Measurements from ENCODE around the gene MAPK8.

Gene MAPK8

DNA sequence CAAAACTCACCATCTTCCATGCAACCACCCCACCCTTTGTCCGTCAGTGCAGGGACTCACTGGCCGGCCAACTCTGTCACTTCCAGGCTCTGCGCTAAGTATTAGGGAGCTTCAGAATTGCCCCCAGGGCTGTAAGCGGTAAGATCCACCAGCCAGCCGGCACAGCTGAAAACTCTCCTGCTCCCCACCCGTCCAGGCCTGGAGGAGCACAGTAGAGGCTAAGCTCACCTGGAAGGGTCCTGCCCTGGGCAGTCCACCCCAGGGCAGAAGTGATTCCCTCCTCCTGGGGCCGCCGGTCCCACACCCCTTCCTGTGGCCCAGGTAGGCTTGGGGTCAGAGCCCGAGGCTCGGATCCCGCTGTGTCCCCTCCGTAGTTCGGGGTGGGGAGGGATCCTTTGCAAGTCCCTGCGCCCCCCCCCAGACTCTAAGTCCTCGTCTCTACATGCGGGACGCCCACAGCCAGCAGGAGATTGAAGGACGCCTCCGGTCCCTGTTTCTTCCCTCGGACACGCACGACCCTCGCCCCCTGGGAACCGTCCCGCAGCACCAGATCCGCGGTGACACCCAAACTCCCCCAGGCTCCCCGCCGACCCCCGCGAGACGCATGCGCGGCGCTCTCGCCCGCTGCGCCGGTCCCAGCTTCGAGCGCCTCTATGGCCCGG lies 159.5 kb downstream of the MAPK8 start:
- H3K27me3 ChIP-seq (ENCODE audit: insufficient read depth, low read depth, severe bottlenecking) = no peaks in the 10 kb centered on the region
- no peaks in the 10 kb centered on the region for H3K36me3 ChIP-seq
- H3K27ac ChIP-seq = no peak overlapping the region
- DNase-seq = peak; percentile 21
- H3K9me3 ChIP-seq (ENCODE audit: severe bottlenecking) = no peaks in the 10 kb centered on the region
- peak overlapping the region; percentile 40 for H3K4me3 ChIP-seq (ENCODE audit: low read depth, low read length)
- TF ChIP-seq, protein P1, sequence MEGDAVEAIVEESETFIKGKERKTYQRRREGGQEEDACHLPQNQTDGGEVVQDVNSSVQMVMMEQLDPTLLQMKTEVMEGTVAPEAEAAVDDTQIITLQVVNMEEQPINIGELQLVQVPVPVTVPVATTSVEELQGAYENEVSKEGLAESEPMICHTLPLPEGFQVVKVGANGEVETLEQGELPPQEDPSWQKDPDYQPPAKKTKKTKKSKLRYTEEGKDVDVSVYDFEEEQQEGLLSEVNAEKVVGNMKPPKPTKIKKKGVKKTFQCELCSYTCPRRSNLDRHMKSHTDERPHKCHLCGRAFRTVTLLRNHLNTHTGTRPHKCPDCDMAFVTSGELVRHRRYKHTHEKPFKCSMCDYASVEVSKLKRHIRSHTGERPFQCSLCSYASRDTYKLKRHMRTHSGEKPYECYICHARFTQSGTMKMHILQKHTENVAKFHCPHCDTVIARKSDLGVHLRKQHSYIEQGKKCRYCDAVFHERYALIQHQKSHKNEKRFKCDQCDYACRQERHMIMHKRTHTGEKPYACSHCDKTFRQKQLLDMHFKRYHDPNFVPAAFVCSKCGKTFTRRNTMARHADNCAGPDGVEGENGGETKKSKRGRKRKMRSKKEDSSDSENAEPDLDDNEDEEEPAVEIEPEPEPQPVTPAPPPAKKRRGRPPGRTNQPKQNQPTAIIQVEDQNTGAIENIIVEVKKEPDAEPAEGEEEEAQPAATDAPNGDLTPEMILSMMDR (IDR thresholded peaks at IDR 0.05; ENCODE audit: low read depth, low read length) = no peak

DNA sequence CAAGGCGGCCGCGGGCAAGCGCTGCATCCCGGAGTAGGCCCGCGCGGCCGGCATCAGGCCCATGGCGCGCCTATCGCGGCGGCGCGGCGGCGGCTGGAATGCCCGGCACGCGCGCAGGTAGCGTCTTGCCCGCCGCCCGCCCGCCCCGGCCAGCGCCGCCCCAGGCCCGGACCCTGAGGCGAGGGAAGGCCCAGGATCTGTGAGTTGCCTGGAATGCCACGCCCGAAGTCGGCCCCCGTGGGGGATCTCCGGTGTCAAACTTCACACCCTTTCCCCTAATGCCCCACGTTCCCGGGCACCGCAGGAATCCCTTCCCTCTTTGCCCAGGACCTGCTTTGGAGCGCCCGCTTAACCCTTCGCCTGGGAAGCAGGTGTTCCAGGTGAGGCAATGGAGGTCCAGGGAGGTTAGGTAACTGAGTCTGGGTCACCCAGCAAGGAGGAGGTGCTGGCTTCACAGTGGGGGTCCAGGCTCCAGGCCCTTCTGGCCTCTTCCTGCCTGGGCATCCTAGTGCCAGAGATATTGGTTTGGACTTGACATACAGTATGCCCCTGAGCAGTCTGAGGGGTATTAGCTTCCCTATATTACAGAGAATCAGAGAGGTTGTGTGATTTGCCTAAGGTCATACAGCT lies 160.2 kb downstream of the MAPK8 start:
- H3K36me3 ChIP-seq = no peaks in the 10 kb centered on the region
- TF ChIP-seq, protein P1 (IDR thresholded peaks at IDR 0.05; ENCODE audit: low read depth, low read length) = no peak
- DNase-seq = peak; percentile 5
- H3K4me3 ChIP-seq (ENCODE audit: low read depth, low read length) = no peak overlapping the region
- no peaks in the 10 kb centered on the region for H3K9me3 ChIP-seq (ENCODE audit: severe bottlenecking)
- H3K27me3 ChIP-seq (ENCODE audit: insufficient read depth, low read depth, severe bottlenecking) = no peaks in the 10 kb centered on the region
- no peak overlapping the region for H3K27ac ChIP-seq

DNA sequence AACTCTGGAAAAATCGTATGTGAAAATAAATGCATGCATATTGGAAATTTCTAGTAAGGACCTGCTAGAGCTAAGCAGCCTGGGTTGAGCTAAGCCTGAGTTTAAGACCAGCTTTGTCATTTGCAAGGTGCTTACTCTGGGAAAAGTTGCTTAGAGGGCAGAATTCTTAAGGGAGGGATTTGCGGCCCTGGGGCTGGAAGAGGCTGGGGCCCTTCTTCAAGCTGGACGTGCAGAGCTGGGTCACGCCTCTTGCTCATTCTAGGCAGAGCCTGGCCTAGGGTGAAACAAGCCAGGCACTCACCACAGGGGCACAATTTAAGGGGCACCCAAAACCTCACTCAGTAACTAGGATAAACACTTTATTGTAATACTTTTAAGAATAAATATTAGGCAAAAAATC lies 161.2 kb downstream of the MAPK8 start:
- TF ChIP-seq, protein P1 (IDR thresholded peaks at IDR 0.05; ENCODE audit: low read depth, low read length) = no peak
- no peak overlapping the region for H3K27ac ChIP-seq
- no peak overlapping the region for H3K4me3 ChIP-seq (ENCODE audit: low read depth, low read length)
- no peaks in the 10 kb centered on the region for H3K9me3 ChIP-seq (ENCODE audit: severe bottlenecking)
- no peaks in the 10 kb centered on the region for H3K36me3 ChIP-seq
- H3K27me3 ChIP-seq (ENCODE audit: insufficient read depth, low read depth, severe bottlenecking) = no peaks in the 10 kb centered on the region
- DNase-seq = peak; percentile 53

DNA sequence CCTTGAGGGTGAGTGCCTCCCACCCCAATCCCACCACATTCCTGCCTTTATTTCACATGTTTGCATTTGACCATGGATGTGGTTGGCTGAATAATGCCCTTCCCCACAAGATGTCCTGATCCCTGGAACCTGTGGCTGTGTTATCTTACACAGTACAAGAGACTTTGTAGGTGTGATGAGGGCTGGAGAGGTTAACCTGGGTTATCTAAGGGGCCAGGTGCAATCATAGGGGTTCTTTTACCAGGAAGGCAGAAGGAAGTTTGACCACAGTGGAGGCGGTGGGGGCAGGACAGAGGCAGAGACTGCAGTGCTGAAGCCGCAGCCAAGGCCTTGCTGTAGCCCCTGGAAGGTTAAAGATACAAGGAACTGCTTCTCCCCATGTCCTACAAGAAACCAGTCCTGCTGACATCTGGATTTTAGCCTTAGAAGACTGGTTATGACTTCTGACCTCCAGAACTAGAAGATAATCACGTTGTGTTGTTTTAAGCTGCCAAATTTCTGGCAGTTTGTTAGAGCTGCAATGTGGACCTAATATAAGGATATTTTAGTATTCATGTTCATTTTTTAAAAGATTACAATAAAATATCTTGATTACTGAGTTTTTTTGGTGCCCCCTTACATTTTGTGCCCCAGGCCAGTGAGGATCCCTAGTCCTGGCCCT lies 161.8 kb downstream of the MAPK8 start:
- DNase-seq = peak; percentile 3
- TF ChIP-seq, protein P1 (IDR thresholded peaks at IDR 0.05; ENCODE audit: low read depth, low read length) = no peak
- Histone ChIP-seq H3K36me3 (no peaks in the 10 kb centered on the region), H3K27ac (no peak overlapping the region), H3K9me3 (ENCODE audit: severe bottlenecking) (no peaks in the 10 kb centered on the region), H3K27me3 (ENCODE audit: insufficient read depth, low read depth, severe bottlenecking) (no peaks in the 10 kb centered on the region), H3K4me3 (ENCODE audit: low read depth, low read length) (no peak overlapping the region)

DNA sequence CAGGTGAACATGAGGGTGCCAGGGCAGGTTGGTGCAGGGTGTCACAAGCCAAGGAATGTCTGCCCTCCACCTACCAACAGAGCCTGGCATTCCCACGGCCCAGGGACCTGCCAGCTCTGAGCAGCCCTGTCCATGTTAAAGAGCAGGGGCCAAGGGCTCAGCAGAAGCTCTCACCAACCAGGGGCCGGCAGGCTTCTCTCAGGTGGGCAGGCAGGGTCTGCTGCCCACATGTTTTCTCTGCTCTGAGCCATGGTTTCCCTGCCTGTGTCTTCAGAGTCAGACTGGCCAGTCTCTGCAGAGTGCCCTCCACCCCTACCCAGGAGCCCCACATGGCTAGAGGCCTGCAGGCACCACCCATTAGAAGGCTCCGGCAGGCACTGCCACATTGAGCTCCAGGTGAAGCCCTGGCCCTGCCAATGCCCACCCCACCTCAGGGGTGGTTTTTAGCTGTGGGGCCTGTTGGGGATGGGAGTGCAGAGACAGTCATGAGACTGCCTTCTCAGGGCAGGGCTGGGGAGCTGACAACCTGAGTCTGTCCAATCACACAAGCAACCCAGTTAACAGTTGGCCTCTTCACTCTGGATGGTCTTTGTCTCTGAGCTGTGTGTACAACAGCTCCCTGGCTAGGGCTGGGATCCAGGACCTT lies 162.5 kb downstream of the MAPK8 start:
- H3K36me3 ChIP-seq = no peaks in the 10 kb centered on the region
- H3K4me3 ChIP-seq (ENCODE audit: low read depth, low read length) = no peak overlapping the region
- DNase-seq = peak; percentile 3
- no peak overlapping the region for H3K27ac ChIP-seq
- H3K27me3 ChIP-seq (ENCODE audit: insufficient read depth, low read depth, severe bottlenecking) = no peaks in the 10 kb centered on the region
- H3K9me3 ChIP-seq (ENCODE audit: severe bottlenecking) = no peaks in the 10 kb centered on the region
- TF ChIP-seq, protein P1 (IDR thresholded peaks at IDR 0.05; ENCODE audit: low read depth, low read length) = no peak

All from WERI-Rb-1 (cell line).